Osteoblast (primary cell): Measurements from ENCODE around the gene ARHGEF6. TPM values are rescaled to one million over a fixed set of nuclear protein-coding genes. Genes with fewer than 3 reads are reported as not detected.
A peak's percentile ranks its signal among the peaks of the same experiment; 100 is the strongest.

ENCODE experiments used
- DNase-seq: peaks from one replicate; pipeline ENCODE4 v3.0.0; 2011; ENCODE audit warnings: low spot score, mixed read lengths; ENCODE audit not compliant: insufficient read length; ENCODE audit errors: missing footprints
- H2AFZ ChIP-seq: 2 replicates; pipeline ENCODE4 v1.6.0; 2011; ENCODE audit warnings: mild to moderate bottlenecking, low read length
- H3K27ac ChIP-seq: 2 replicates; pipeline ENCODE4 v1.5.1; 2011; ENCODE audit warnings: mild to moderate bottlenecking, low read depth, low read length, moderate library complexity
- H3K27me3 ChIP-seq: 2 replicates; pipeline ENCODE4 v1.6.0; 2012; ENCODE audit warnings: mild to moderate bottlenecking, control low read depth, inconsistent platforms, low read length, moderate library complexity; ENCODE audit not compliant: insufficient read depth
- H3K36me3 ChIP-seq: 2 replicates; pipeline ENCODE4 v1.5.1; 2011; ENCODE audit warnings: mild to moderate bottlenecking, low read length, control low read depth, moderate library complexity; ENCODE audit not compliant: insufficient read depth
- H3K4me1 ChIP-seq: 2 replicates; pipeline ENCODE4 v1.5.1; 2011; ENCODE audit warnings: mild to moderate bottlenecking, low read length, control low read depth, moderate library complexity; ENCODE audit not compliant: insufficient read depth
- H3K4me2 ChIP-seq: 2 replicates; pipeline ENCODE4 v1.6.0; 2011; ENCODE audit warnings: mild to moderate bottlenecking, low read length; ENCODE audit not compliant: insufficient read depth
- H3K4me3 ChIP-seq: fragments of 200-600 bp; sonication (generic); 3 replicates; pipeline ENCODE4 v1.5.1; 2012; ENCODE audit warnings: mild to moderate bottlenecking, low read length, inconsistent platforms; ENCODE audit not compliant: insufficient read depth
- H3K79me2 ChIP-seq: 2 replicates; pipeline ENCODE4 v1.6.0; 2012; ENCODE audit warnings: mild to moderate bottlenecking, low read length, control low read depth, inconsistent platforms; ENCODE audit not compliant: insufficient read depth
- H3K9me3 ChIP-seq: 2 replicates; pipeline ENCODE4 v1.5.1; 2011; ENCODE audit warnings: low read depth, low read length, control low read depth
- H4K20me1 ChIP-seq: 2 replicates; pipeline ENCODE4 v1.6.0; 2012; ENCODE audit warnings: mild to moderate bottlenecking, low read length, control low read depth; ENCODE audit not compliant: insufficient read depth
- total RNA-seq: library from RNA; depleted of rRNA; stranded (reverse); fragments of >200 nt; gene quantifications from 2 replicates; pipeline ENCODE4 v1.2.3, GENCODE V29; 2012
- TF ChIP-seq, protein P1 (sequence below): IDR thresholded peaks from 2 replicates; pipeline ENCODE4 v1.5.1; 2011; ENCODE audit warnings: mild to moderate bottlenecking, low read depth, low read length, moderate library complexity; ENCODE audit errors: extremely low read depth

ARHGEF6 gene, protein sequence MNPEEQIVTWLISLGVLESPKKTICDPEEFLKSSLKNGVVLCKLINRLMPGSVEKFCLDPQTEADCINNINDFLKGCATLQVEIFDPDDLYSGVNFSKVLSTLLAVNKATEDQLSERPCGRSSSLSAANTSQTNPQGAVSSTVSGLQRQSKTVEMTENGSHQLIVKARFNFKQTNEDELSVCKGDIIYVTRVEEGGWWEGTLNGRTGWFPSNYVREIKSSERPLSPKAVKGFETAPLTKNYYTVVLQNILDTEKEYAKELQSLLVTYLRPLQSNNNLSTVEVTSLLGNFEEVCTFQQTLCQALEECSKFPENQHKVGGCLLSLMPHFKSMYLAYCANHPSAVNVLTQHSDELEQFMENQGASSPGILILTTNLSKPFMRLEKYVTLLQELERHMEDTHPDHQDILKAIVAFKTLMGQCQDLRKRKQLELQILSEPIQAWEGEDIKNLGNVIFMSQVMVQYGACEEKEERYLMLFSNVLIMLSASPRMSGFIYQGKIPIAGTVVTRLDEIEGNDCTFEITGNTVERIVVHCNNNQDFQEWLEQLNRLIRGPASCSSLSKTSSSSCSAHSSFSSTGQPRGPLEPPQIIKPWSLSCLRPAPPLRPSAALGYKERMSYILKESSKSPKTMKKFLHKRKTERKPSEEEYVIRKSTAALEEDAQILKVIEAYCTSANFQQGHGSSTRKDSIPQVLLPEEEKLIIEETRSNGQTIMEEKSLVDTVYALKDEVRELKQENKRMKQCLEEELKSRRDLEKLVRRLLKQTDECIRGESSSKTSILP
- total RNA-seq: 17.4 and 19.2 TPM in 2 replicates

DNA sequence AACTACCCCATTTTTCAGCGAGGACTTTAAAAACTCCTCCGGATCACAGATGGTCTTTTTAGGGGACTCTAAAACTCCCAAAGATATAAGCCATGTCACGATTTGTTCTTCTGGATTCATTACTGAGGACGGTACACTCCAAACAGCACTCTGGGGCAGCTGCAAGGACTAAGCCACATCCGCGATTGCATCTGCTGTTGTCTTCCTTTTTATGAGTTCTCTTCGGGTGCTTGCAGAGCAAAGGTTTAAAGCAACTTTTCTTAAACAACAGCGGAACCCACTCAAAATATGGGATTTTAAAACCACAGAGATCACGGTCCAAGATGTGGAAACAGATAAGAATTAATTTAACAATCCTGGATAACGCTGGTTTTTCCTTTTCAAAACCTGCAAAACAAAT, at the start of gene ARHGEF6:
Gene ARHGEF6 (minus strand): TSS at position 170 of the 400 bp plus-strand sequence. CDS start 50 bp downstream, at position 120.
- Histone ChIP-seq H4K20me1 (no peaks in the 10 kb centered on the region), H3K36me3 (no peaks in the 10 kb centered on the region), H3K9me3 (no peaks in the 10 kb centered on the region), H2AFZ (peak within 1 kb of the TSS; percentile 89), H3K4me2 (peak within 1 kb of the TSS; percentile 85), H3K27me3 (no peaks in the 10 kb centered on the region), H3K27ac (no peak within 1 kb of the TSS), H3K4me3 (peak within 1 kb of the TSS; percentile 60), H3K4me1 (peaks cover 10% of the 10 kb centered on the region), H3K79me2 (no peaks in the 10 kb centered on the region)
- TF ChIP-seq, protein P1, sequence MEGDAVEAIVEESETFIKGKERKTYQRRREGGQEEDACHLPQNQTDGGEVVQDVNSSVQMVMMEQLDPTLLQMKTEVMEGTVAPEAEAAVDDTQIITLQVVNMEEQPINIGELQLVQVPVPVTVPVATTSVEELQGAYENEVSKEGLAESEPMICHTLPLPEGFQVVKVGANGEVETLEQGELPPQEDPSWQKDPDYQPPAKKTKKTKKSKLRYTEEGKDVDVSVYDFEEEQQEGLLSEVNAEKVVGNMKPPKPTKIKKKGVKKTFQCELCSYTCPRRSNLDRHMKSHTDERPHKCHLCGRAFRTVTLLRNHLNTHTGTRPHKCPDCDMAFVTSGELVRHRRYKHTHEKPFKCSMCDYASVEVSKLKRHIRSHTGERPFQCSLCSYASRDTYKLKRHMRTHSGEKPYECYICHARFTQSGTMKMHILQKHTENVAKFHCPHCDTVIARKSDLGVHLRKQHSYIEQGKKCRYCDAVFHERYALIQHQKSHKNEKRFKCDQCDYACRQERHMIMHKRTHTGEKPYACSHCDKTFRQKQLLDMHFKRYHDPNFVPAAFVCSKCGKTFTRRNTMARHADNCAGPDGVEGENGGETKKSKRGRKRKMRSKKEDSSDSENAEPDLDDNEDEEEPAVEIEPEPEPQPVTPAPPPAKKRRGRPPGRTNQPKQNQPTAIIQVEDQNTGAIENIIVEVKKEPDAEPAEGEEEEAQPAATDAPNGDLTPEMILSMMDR: no peak
- no peak for DNase-seq

DNA sequence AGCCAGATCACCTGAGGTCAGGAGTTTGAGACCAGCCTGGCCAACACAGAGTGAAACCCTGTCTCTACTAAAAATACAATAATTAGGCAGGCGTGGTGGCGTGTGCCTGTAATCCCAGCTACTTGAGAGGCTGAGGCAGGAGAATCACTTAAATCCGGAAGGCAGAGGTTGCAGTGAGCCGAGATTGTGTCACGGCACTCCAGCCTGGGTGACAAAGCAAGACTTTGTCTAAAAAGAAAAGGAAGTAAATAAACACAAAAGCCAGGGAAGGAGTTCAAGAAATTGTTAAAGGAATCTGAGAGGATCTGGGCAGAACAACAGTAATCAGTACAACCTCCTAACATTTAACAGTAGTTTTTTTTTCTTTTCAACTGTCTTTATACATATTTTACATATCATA, 48.7 kb upstream of the ARHGEF6 start:
- H3K27me3 ChIP-seq: no peaks in the 10 kb centered on the region

DNA sequence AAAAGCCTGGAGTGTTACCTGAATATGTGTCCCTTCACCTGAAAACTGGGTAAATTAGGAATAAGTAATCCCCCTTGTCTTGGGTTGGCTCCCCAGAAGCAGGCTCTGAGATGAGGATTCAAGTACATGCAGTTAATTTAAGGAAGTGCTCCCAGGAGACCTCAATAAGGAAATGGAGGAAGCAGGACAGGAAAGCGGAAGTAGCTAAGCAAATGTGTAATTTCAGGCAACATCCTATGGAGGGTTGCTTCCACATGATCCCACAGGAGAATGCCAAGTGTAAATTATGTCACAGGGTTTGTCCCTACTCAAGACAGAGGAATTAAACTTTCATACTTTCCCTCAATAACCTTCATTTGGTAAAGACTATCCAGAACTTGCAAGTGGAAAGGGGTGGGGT, 48.1 kb upstream of the ARHGEF6 start:
- H2AFZ ChIP-seq: no peak overlapping the region
- H3K4me2 ChIP-seq: no peak overlapping the region
- H3K4me3 ChIP-seq: no peak overlapping the region
- H3K36me3 ChIP-seq: no peaks in the 10 kb centered on the region
- H3K9me3 ChIP-seq: no peaks in the 10 kb centered on the region
- H3K79me2 ChIP-seq: no peaks in the 10 kb centered on the region
- H4K20me1 ChIP-seq: no peaks in the 10 kb centered on the region
- DNase-seq: no peak
- H3K4me1 ChIP-seq: no peaks in the 10 kb centered on the region
- no peak overlapping the region for H3K27ac ChIP-seq
- no peaks in the 10 kb centered on the region for H3K27me3 ChIP-seq
- TF ChIP-seq, protein P1: no peak

More for the DNA sequence above, 48.7 kb upstream of the ARHGEF6 start:
- no peak overlapping the region for H3K27ac ChIP-seq
- H3K4me1 ChIP-seq: no peaks in the 10 kb centered on the region
- no peak overlapping the region for H3K4me2 ChIP-seq
- H4K20me1 ChIP-seq: no peaks in the 10 kb centered on the region
- no peaks in the 10 kb centered on the region for H3K36me3 ChIP-seq
- no peaks in the 10 kb centered on the region for H3K79me2 ChIP-seq
- no peak overlapping the region for H2AFZ ChIP-seq
- TF ChIP-seq, protein P1: no peak
- H3K4me3 ChIP-seq: no peak overlapping the region
- DNase-seq: no peak
- no peaks in the 10 kb centered on the region for H3K9me3 ChIP-seq

DNA sequence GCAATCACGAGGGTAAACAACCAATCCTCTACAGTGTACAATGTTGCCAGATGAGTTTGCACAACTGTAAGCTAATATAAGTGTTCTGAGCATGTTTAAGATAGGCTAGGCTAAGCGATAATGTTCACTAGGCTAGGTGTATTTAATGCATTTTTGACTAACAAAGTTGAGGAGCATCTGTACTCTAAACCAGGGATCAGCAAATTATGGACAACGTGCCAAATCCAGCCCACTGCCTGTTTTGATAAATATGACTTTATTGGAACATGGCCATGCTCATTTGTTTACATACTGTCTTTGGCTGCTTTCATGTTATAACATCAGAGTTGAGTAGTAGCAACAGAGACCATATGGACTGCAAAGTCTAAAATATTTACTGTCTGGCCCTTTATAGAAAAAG, 46.3 kb upstream of the ARHGEF6 start:
- H3K36me3 ChIP-seq: no peaks in the 10 kb centered on the region
- no peak overlapping the region for H2AFZ ChIP-seq
- H3K79me2 ChIP-seq: no peaks in the 10 kb centered on the region
- no peak overlapping the region for H3K4me3 ChIP-seq
- H3K9me3 ChIP-seq: no peaks in the 10 kb centered on the region
- no peak for DNase-seq
- H3K27me3 ChIP-seq: no peaks in the 10 kb centered on the region
- TF ChIP-seq, protein P1: no peak
- H3K4me1 ChIP-seq: no peaks in the 10 kb centered on the region
- H3K4me2 ChIP-seq: no peak overlapping the region
- H4K20me1 ChIP-seq: no peaks in the 10 kb centered on the region
- H3K27ac ChIP-seq: no peak overlapping the region
